ENCODE results near the gene RAX2. TPM values are rescaled to one million over a fixed set of nuclear protein-coding genes. Genes with fewer than 3 reads are reported as not detected.

RAX2 gene
- total RNA-seq, 1 experiment from 2014 or later = not detected

GRCh38 chr19:3753631-3754410 lies 18.2 kb downstream of the RAX2 start:
- no peak overlapping the region for H3K9ac ChIP-seq (ENCODE audit: low read length)
- no peak overlapping the region for H3K4me3 ChIP-seq (ENCODE audit: low read length)
- H3K4me1 ChIP-seq (ENCODE audit: low read length) = no peaks in the 10 kb centered on the region
- no peak for DNase-seq
- H3K27ac ChIP-seq (ENCODE audit: low read length) = no peak overlapping the region
- H3K27me3 ChIP-seq (ENCODE audit: low read length) = no peaks in the 10 kb centered on the region
- no peaks in the 10 kb centered on the region for H4K20me1 ChIP-seq (ENCODE audit: insufficient read depth, low read depth, low read length)
- H3K4me2 ChIP-seq (ENCODE audit: low read depth, low read length, poor library complexity, severe bottlenecking) = no peak overlapping the region
- no peaks in the 10 kb centered on the region for H3K79me2 ChIP-seq (ENCODE audit: low read length)
- H3K9me3 ChIP-seq (ENCODE audit: low read length) = no peaks in the 10 kb centered on the region
- H3K9me2 ChIP-seq (replicated peaks; ENCODE audit: insufficient read depth, low read length) = no peaks in the 10 kb centered on the region
- H3K36me3 ChIP-seq (ENCODE audit: insufficient read depth, low read length) = no peaks in the 10 kb centered on the region
- no peak overlapping the region for H2AFZ ChIP-seq (ENCODE audit: low read length)

- Histone ChIP-seq H3K27ac (ENCODE audit: low read length) (no peak overlapping the region), H2AFZ (ENCODE audit: low read length) (no peak overlapping the region), H3K4me2 (ENCODE audit: low read depth, low read length, poor library complexity, severe bottlenecking) (no peak overlapping the region), H3K27me3 (ENCODE audit: low read length) (no peaks in the 10 kb centered on the region), H3K9me2 (replicated peaks; ENCODE audit: insufficient read depth, low read length) (no peaks in the 10 kb centered on the region), H3K9me3 (ENCODE audit: low read length) (no peaks in the 10 kb centered on the region), H3K79me2 (ENCODE audit: low read length) (no peaks in the 10 kb centered on the region), H3K4me1 (ENCODE audit: low read length) (no peaks in the 10 kb centered on the region), H3K9ac (ENCODE audit: low read length) (no peak overlapping the region), H4K20me1 (ENCODE audit: insufficient read depth, low read depth, low read length) (no peaks in the 10 kb centered on the region), H3K4me3 (ENCODE audit: low read length) (no peak overlapping the region), H3K36me3 (ENCODE audit: insufficient read depth, low read length) (no peaks in the 10 kb centered on the region)
- no peak for DNase-seq
Observed at GRCh38 chr19:3752492-3752891, 19.5 kb downstream of the RAX2 start.

GRCh38 chr19:3751236-3751635 lies 20.8 kb downstream of the RAX2 start:
- Histone ChIP-seq H3K27me3 (ENCODE audit: low read length) (no peaks in the 10 kb centered on the region), H3K27ac (ENCODE audit: low read length) (no peak overlapping the region), H3K9me3 (ENCODE audit: low read length) (no peaks in the 10 kb centered on the region), H3K36me3 (ENCODE audit: insufficient read depth, low read length) (no peaks in the 10 kb centered on the region), H3K4me3 (ENCODE audit: low read length) (no peak overlapping the region), H3K9me2 (replicated peaks; ENCODE audit: insufficient read depth, low read length) (no peaks in the 10 kb centered on the region), H3K9ac (ENCODE audit: low read length) (no peak overlapping the region), H3K4me1 (ENCODE audit: low read length) (no peaks in the 10 kb centered on the region), H3K4me2 (ENCODE audit: low read depth, low read length, poor library complexity, severe bottlenecking) (no peak overlapping the region), H3K79me2 (ENCODE audit: low read length) (no peaks in the 10 kb centered on the region), H2AFZ (ENCODE audit: low read length) (no peak overlapping the region), H4K20me1 (ENCODE audit: insufficient read depth, low read depth, low read length) (no peaks in the 10 kb centered on the region)
- no peak for DNase-seq

GRCh38 chr19:3750211-3750610 lies 21.8 kb downstream of the RAX2 start:
- H3K36me3 ChIP-seq (ENCODE audit: insufficient read depth, low read length) = no peaks in the 10 kb centered on the region
- no peak overlapping the region for H2AFZ ChIP-seq (ENCODE audit: low read length)
- no peaks in the 10 kb centered on the region for H3K79me2 ChIP-seq (ENCODE audit: low read length)
- H3K4me1 ChIP-seq (ENCODE audit: low read length) = no peaks in the 10 kb centered on the region
- H3K4me3 ChIP-seq (ENCODE audit: low read length) = no peak overlapping the region
- DNase-seq = no peak
- no peak overlapping the region for H3K4me2 ChIP-seq (ENCODE audit: low read depth, low read length, poor library complexity, severe bottlenecking)
- no peaks in the 10 kb centered on the region for H3K9me2 ChIP-seq (replicated peaks; ENCODE audit: insufficient read depth, low read length)
- no peaks in the 10 kb centered on the region for H3K9me3 ChIP-seq (ENCODE audit: low read length)
- no peak overlapping the region for H3K9ac ChIP-seq (ENCODE audit: low read length)
- H4K20me1 ChIP-seq (ENCODE audit: insufficient read depth, low read depth, low read length) = no peaks in the 10 kb centered on the region
- H3K27ac ChIP-seq (ENCODE audit: low read length) = no peak overlapping the region
- H3K27me3 ChIP-seq (ENCODE audit: low read length) = no peaks in the 10 kb centered on the region

- no peaks in the 10 kb centered on the region for H3K27me3 ChIP-seq (ENCODE audit: low read length)
- no peak overlapping the region for H3K4me2 ChIP-seq (ENCODE audit: low read depth, low read length, poor library complexity, severe bottlenecking)
- no peaks in the 10 kb centered on the region for H3K4me1 ChIP-seq (ENCODE audit: low read length)
- no peaks in the 10 kb centered on the region for H3K79me2 ChIP-seq (ENCODE audit: low read length)
- H3K9ac ChIP-seq (ENCODE audit: low read length) = no peak overlapping the region
- no peaks in the 10 kb centered on the region for H3K36me3 ChIP-seq (ENCODE audit: insufficient read depth, low read length)
- H2AFZ ChIP-seq (ENCODE audit: low read length) = no peak overlapping the region
- no peak overlapping the region for H3K4me3 ChIP-seq (ENCODE audit: low read length)
- no peaks in the 10 kb centered on the region for H3K9me2 ChIP-seq (replicated peaks; ENCODE audit: insufficient read depth, low read length)
- no peak for DNase-seq
- H4K20me1 ChIP-seq (ENCODE audit: insufficient read depth, low read depth, low read length) = no peaks in the 10 kb centered on the region
- no peak overlapping the region for H3K27ac ChIP-seq (ENCODE audit: low read length)
- H3K9me3 ChIP-seq (ENCODE audit: low read length) = no peaks in the 10 kb centered on the region
Observed at GRCh38 chr19:3748965-3749364, 23.1 kb downstream of the RAX2 start.

GRCh38 chr19:3746371-3747056 lies 25.5 kb downstream of the RAX2 start:
- Histone ChIP-seq H2AFZ (ENCODE audit: low read length) (no peak overlapping the region), H3K27me3 (ENCODE audit: low read length) (no peaks in the 10 kb centered on the region), H3K4me3 (ENCODE audit: low read length) (no peak overlapping the region), H3K79me2 (ENCODE audit: low read length) (no peaks in the 10 kb centered on the region), H3K9me3 (ENCODE audit: low read length) (no peaks in the 10 kb centered on the region), H3K4me2 (ENCODE audit: low read depth, low read length, poor library complexity, severe bottlenecking) (no peak overlapping the region), H3K4me1 (ENCODE audit: low read length) (no peaks in the 10 kb centered on the region), H3K36me3 (ENCODE audit: insufficient read depth, low read length) (no peaks in the 10 kb centered on the region), H4K20me1 (ENCODE audit: insufficient read depth, low read depth, low read length) (no peaks in the 10 kb centered on the region), H3K9me2 (replicated peaks; ENCODE audit: insufficient read depth, low read length) (no peaks in the 10 kb centered on the region), H3K27ac (ENCODE audit: low read length) (no peak overlapping the region), H3K9ac (ENCODE audit: low read length) (no peak overlapping the region)
- DNase-seq = no peak

GRCh38 chr19:3745363-3746045 lies 26.5 kb downstream of the RAX2 start:
- no peaks in the 10 kb centered on the region for H3K79me2 ChIP-seq (ENCODE audit: low read length)
- H3K4me2 ChIP-seq (ENCODE audit: low read depth, low read length, poor library complexity, severe bottlenecking) = no peak overlapping the region
- H4K20me1 ChIP-seq (ENCODE audit: insufficient read depth, low read depth, low read length) = no peaks in the 10 kb centered on the region
- H3K27ac ChIP-seq (ENCODE audit: low read length) = no peak overlapping the region
- H3K9me2 ChIP-seq (replicated peaks; ENCODE audit: insufficient read depth, low read length) = no peaks in the 10 kb centered on the region
- no peak for DNase-seq
- no peaks in the 10 kb centered on the region for H3K27me3 ChIP-seq (ENCODE audit: low read length)
- H2AFZ ChIP-seq (ENCODE audit: low read length) = no peak overlapping the region
- H3K9me3 ChIP-seq (ENCODE audit: low read length) = no peaks in the 10 kb centered on the region
- H3K4me1 ChIP-seq (ENCODE audit: low read length) = no peaks in the 10 kb centered on the region
- H3K36me3 ChIP-seq (ENCODE audit: insufficient read depth, low read length) = no peaks in the 10 kb centered on the region
- H3K4me3 ChIP-seq (ENCODE audit: low read length) = no peak overlapping the region
- H3K9ac ChIP-seq (ENCODE audit: low read length) = no peak overlapping the region

GRCh38 chr19:3743486-3743885 lies 28.5 kb downstream of the RAX2 start:
- Histone ChIP-seq H3K4me3 (ENCODE audit: low read length) (no peak overlapping the region), H4K20me1 (ENCODE audit: insufficient read depth, low read depth, low read length) (no peaks in the 10 kb centered on the region), H3K9me3 (ENCODE audit: low read length) (no peaks in the 10 kb centered on the region), H2AFZ (ENCODE audit: low read length) (no peak overlapping the region), H3K27me3 (ENCODE audit: low read length) (no peaks in the 10 kb centered on the region), H3K9ac (ENCODE audit: low read length) (no peak overlapping the region), H3K27ac (ENCODE audit: low read length) (no peak overlapping the region), H3K79me2 (ENCODE audit: low read length) (no peaks in the 10 kb centered on the region), H3K36me3 (ENCODE audit: insufficient read depth, low read length) (no peaks in the 10 kb centered on the region), H3K9me2 (replicated peaks; ENCODE audit: insufficient read depth, low read length) (no peaks in the 10 kb centered on the region), H3K4me1 (ENCODE audit: low read length) (no peaks in the 10 kb centered on the region), H3K4me2 (ENCODE audit: low read depth, low read length, poor library complexity, severe bottlenecking) (no peak overlapping the region)
- DNase-seq = peak; percentile 69

Measured in Karpas-422 (cell line).